Measurements from ENCODE around the gene DGUOK.

The DGUOK gene

GRCh38 chr2:73983322-73984202 lies 56.9 kb downstream of the DGUOK start:
- no peak for DNase-seq

GRCh38 chr2:73984203-73984921 lies 57.7 kb downstream of the DGUOK start, which contains the start of gene TET3:
Gene TET3, plus strand, starts transcription at chr2:73984910. Its CDS starts 1,494 bp downstream, at chr2:73986404.
- no peak for DNase-seq

GRCh38 chr2:73984922-73985307 lies 58.2 kb downstream of the DGUOK start:
- DNase-seq: peak; percentile 49

- DNase-seq: peak; percentile 47
These were observed 58.8 kb downstream of the DGUOK start for GRCh38 chr2:73985308-73986084.

GRCh38 chr2:73986085-73986681 lies 59.5 kb downstream of the DGUOK start:
- DNase-seq: no peak

- DNase-seq: no peak
These were observed 60.6 kb downstream of the DGUOK start for GRCh38 chr2:73987109-73987947.

- DNase-seq: no peak
These were observed 61.4 kb downstream of the DGUOK start for GRCh38 chr2:73987948-73988700.

- DNase-seq: no peak
These were observed 63.3 kb downstream of the DGUOK start for GRCh38 chr2:73989972-73990371.

GRCh38 chr2:73990531-73990930 lies 63.9 kb downstream of the DGUOK start:
- DNase-seq: no peak

GRCh38 chr2:73992036-73992435 lies 65.4 kb downstream of the DGUOK start:
- DNase-seq: no peak

- no peak for DNase-seq
These were observed 66.7 kb downstream of the DGUOK start for GRCh38 chr2:73993376-73993775.

GRCh38 chr2:73993778-73994177 lies 67.1 kb downstream of the DGUOK start:
- DNase-seq: no peak

- no peak for DNase-seq
These were observed 67.6 kb downstream of the DGUOK start for GRCh38 chr2:73994178-73994831.

- DNase-seq: no peak
These were observed 69.1 kb downstream of the DGUOK start for GRCh38 chr2:73995810-73996209.

- no peak for DNase-seq
These were observed 71.1 kb downstream of the DGUOK start for GRCh38 chr2:73997813-73998212.

GRCh38 chr2:73998451-73998850 lies 71.8 kb downstream of the DGUOK start:
- DNase-seq: no peak

- DNase-seq: no peak
These were observed 72.3 kb downstream of the DGUOK start for GRCh38 chr2:73998933-73999332.

- DNase-seq: no peak
These were observed 73.4 kb downstream of the DGUOK start for GRCh38 chr2:73999881-74000597.

- DNase-seq: no peak
These were observed 74.0 kb downstream of the DGUOK start for GRCh38 chr2:74000666-74001065.

- DNase-seq: no peak
These were observed 74.4 kb downstream of the DGUOK start for GRCh38 chr2:74001121-74001520.

All from GDM1 (cell line).